Activated T-cell treated with anti-CD3 and anti-CD28 coated beads for 4 hours (primary cell): ENCODE data around the gene UQCRH.
"Not testable (repeated sequence)": the region's sequence is repeated elsewhere in the genome, so short reads cannot be mapped to it uniquely, and the experiment has no call there.

ENCODE experiments used
- DNase-seq: peaks from one replicate; pipeline ENCODE4 v3.0.0-alpha.2; 2020

UQCRH gene

DNA sequence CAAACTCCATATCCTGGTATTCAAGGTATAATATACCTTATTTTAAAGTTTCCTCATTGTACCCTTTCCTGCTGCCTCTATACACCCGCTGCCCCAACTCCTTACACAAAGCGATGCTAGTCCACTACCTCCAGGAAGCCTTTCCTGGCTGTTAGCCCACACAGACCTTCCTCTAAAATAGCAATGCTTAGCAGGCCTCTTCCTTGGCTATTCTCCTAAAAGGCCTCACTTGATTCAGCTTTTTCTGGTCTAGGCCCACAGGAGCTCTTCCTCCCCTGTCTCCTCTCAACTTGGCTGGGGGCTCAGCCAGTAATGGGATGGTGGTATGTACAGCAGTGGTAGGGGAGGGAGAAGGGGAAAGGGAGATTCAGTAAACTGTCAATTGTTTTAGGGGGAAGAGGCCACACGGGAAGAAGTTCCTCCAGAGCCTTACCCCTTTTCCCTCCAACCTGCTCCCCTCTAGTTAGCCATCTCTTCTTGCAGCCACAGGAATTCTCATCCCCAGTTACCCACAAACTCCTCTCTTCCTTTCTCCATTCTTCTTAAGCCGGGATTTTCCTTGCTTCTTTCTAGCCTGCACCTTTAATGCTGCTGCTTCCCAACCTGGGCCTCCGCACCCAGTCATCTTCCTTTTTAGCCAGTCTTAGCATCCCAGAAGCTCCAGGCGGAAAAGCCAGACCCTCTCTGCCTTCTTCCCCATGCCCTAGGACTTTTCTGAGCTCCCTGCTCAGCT, 2.7 kb upstream of the UQCRH start:
- no peak for DNase-seq

- DNase-seq = no peak
These were observed 2.1 kb upstream of the UQCRH start for GRCh38 chr1:46301406-46301807.

GRCh38 chr1:46301808-46302640, 1.5 kb upstream of the UQCRH start:
- peak; percentile 21 for DNase-seq

GRCh38 chr1:46302641-46303037, 859 bp upstream of the UQCRH start:
- peak; percentile 8 for DNase-seq

DNA sequence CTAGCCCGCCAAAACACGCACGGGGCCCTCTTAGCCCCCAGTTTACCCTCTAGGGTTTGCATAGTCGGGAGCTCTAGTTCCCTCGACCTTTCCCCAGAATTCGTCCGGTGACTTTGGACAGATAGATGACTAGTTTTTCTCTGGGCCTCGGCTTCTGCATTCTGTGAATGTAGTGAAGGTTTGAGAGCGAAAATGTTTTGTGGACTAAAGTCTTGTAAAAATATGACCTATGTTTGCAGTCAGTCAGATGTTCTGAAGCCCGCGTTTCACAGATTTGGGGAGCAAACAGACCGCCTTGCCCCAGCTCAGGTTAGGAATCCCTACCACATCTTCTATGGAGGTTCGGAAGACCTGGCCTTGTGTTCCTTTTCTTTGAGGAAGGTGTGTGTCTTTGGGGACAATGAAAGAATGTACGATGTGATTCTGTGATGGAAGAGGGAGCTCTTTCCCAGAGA, 401 bp downstream of the UQCRH start:
- DNase-seq = no peak

- DNase-seq = no peak
These were observed 2.6 kb downstream of the UQCRH start for GRCh38 chr1:46306159-46306530.

- DNase-seq = no peak
These were observed 6.1 kb downstream of the UQCRH start for GRCh38 chr1:46309401-46310159.

GRCh38 chr1:46310321-46310720, 6.8 kb downstream of the UQCRH start:
- DNase-seq = no peak

- DNase-seq = no peak
These were observed 12.3 kb downstream of the UQCRH start for GRCh38 chr1:46315669-46316403.

- no peak for DNase-seq
These were observed 13.8 kb downstream of the UQCRH start for GRCh38 chr1:46317323-46317722.

DNA sequence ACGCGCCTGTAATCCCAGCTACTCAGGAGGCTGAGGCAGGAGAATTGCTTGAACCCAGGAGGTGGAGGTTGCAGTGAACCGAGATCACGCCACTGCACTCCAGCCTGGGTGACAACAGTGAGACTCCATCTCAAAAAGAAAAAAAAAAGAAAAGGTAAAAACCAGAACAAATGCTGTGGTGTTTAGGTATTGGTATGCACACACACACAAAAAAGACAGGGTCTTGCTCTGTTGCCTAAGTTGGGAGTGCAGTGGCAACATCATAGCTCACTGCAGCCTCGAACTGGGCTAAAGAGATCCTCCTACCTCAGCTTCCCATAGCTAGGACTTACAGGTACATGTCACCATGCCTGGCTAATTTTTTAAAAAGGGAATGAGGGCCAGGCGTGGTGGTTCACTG, 15.8 kb downstream of the UQCRH start:
- not testable (repeated sequence) for DNase-seq

DNA sequence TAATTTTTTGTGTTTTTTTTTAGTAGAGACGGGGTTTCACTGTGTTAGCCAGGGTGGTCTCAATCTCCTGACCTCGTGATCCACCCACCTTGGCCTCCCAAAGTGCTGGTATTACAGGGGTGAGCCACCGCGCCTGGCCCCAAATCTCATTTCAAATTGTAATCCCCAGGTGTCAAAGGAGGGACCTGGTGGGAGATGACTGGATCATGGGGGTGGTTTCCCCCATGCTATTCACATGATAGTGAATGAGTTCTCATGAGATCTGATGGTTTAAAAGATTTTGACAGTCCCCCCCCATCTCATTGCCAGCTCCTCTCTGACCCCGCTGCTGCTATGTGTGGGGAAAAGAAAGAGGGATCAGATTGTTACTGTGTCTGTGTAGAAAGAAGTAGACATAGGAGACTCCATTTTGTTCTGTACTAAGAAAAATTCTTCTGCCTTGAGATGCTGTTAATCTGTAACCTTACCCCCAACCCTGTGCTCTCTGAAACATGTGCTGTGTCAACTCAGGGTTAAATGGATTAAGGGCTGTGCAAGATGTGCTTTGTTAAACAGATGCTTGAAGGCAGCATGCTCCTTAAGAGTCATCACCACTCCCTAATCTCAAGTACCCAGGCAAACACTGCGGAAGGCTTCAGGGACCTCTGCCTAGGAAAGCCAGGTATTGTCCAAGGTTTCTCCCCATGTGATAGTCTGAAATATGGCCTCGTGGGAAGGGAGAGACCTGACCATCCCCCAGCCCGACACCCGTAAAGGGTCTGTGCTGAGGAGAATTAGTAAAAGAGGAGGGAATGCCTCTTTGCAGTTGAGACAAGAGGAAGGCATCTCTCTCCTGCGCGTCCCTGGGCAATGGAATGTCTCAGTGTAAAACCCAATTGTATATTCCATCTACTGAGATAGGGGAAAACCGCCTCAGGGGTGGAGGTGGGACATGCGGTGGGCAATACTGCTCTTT, 16.7 kb downstream of the UQCRH start:
- not testable (repeated sequence) for DNase-seq

DNA sequence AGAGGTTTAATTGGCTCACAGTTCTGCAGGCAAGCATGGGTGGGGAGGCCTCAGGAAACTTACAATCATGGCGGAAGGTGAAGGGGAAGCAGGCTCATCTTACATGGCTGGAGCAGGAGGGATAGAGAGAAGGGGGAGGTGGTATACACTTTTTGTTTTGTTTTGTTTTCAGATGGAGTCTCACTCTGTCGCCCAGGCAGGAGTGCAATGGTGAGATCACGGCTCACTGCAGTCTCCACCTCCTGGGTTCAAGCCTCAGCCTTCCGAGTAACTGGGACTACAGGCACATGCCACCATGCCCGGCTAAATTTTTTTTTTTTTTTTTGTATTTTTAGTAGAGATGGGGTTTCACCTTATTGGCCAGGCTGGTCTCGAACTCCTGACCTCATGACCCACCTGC, 18.7 kb downstream of the UQCRH start:
- not testable (repeated sequence) for DNase-seq

DNA sequence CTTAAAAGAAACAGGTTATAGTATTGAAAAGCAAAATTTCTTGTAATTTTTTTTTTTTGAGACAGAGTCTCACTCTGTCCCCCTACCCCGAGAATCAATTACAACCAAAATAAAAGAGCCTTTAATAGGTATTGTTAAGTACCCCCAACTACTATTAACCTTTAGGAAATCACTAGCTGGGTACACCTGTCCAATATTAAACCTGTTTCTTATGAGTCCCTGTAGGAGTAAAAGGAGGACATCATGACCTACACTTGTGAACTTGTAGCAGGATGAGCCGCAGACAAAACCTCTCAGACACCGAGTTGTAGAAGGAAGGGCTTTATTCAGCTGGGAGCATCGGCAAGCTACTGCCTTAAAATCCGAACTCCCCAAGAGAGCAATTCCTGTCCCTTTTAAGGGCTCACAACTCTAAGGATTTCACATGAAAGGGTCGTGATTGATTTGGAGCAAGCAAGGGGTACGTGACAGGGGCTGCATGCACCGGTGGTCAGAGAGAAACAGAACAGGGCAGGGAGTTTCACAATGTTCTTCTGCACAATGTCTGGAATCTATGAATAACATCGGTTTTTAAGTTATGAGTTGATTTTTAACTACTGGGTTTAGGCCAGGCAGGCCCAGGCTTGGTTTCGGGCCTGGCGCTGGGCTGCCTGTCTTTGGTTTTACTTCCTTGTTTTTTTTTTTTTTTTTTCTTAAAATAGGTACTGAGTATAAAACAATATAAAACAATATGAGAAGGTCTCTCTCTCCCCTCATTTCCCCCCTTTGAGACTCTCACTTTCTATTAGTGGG, 22.0 kb downstream of the UQCRH start:
- not testable (repeated sequence) for DNase-seq

- DNase-seq = not testable (repeated sequence)
These were observed 24.7 kb downstream of the UQCRH start for GRCh38 chr1:46328182-46328581.

DNA sequence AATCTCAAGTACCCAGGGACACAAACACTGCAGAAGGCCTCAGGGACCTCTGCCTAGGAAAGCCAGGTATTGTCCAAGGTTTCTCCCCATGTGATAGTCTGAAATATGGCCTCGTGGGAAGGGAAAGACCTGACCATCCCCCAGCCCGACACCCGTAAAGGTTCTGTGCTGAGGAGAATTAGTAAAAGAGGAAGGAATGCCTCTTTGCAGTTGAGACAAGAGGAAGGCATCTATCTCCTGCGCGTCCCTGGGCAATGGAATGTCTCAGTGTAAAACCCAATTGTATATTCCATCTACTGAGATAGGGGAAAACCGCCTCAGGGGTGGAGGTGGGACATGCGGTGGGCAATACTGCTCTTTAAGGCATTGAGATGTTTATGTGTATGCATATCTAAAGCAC, 26.3 kb downstream of the UQCRH start:
- not testable (repeated sequence) for DNase-seq

GRCh38 chr1:46330381-46330780, 26.9 kb downstream of the UQCRH start:
- DNase-seq = not testable (repeated sequence)

DNA sequence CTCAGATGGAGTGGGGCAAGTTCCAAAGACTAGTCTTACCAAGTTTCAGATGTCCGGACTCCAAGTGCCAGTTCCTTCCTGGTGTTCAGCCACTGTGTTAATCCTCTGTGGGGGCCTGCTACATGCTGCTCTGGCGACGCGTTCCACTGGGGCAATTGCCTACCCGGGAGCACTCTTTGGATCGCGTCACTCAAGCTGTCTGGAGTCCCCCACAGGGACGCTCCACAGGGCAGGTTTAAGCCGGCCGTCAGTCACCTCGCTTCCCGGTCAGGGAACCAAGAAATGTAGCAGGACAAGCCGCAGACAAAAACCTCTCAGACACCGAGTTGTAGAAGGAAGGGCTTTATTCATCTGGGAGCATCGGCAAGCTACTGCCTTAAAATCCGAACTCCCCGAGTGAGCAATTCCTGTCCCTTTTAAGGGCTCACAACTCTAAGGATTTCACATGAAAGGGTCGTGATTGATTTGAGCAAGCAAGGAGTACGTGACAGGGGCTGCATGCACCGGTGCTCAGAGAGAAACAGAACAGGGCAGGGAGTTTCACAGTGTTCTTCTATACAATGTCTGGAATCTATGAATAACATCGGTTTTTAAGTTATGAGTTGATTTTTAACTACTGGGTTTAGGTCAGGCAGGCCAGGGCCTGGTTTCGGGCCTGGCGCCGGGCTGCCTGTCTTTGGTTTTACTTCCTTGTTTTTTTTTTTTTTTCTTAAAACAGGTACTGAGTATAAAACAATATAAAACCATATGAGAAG, 28.5 kb downstream of the UQCRH start:
- not testable (repeated sequence) for DNase-seq

DNA sequence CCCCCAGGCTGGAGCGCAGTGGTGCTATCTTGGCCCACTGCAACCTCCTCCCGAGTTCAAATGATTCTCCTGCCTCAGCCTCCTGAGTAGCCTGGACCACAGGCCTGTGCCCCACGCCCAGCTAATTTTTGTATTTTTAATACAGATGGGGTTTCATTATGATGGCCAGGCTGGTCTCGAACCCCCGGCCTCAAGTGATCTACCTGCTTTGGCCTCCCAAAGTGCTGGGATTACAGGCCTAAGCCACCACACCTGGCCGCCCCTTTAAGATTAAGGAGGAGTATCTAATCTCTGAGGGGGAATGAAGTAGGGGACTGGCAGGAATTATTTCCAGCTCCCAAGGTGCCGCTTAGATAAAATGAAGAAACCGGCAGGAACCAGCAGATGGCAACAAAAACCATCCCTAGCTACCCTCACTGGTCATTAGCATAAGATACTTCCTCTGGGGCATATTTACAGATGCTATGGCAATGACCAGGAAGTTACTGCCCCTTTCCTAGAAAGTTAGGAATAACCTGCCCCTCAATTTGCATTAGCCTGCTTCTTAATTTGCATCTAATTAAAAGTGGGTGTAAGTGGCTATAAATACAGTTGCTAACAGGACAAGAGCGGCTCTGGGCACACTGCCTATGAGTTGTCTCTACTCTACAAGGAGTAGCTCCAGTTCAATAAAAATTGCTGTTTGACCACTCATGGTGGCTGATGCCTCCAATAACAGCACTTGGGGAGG, 30.0 kb downstream of the UQCRH start:
- no peak for DNase-seq
